ENCODE results near the gene SDK1.

DNA sequence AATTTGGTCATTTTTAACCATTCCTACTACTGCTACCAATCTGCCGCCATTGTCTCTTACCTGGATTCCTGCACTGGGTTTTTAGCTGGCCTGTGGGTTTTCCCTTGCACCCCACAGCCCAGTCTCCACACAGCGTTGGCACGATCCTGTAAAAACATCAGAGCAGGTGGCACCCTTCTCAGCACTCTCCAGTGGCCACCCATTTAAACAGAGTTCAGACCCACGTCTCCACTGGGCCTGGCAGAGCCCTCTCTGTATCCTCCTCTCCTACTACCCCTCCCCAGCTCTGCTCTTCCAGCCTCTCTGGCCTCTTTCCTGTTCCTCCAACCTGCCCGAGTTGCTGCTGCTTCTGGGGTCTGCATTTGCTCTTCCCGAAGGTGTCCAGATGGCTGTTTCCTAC is 259.4 kb downstream of the SDK1 start:
- TF ChIP-seq, protein P1, sequence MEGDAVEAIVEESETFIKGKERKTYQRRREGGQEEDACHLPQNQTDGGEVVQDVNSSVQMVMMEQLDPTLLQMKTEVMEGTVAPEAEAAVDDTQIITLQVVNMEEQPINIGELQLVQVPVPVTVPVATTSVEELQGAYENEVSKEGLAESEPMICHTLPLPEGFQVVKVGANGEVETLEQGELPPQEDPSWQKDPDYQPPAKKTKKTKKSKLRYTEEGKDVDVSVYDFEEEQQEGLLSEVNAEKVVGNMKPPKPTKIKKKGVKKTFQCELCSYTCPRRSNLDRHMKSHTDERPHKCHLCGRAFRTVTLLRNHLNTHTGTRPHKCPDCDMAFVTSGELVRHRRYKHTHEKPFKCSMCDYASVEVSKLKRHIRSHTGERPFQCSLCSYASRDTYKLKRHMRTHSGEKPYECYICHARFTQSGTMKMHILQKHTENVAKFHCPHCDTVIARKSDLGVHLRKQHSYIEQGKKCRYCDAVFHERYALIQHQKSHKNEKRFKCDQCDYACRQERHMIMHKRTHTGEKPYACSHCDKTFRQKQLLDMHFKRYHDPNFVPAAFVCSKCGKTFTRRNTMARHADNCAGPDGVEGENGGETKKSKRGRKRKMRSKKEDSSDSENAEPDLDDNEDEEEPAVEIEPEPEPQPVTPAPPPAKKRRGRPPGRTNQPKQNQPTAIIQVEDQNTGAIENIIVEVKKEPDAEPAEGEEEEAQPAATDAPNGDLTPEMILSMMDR (IDR thresholded peaks at IDR 0.05): no peak
- TF ChIP-seq POLR2A (IDR thresholded peaks at IDR 0.05): no peak

Data from uterus (tissue), 2 donors.